ENCODE results near the gene C9. TPM values are rescaled to one million over a fixed set of nuclear protein-coding genes. Genes with fewer than 3 reads are reported as not detected.
"Not testable (repeated sequence)": the region's sequence is repeated elsewhere in the genome, so short reads cannot be mapped to it uniquely, and the experiment has no call there.

Gene C9
- total RNA-seq, 2 experiments from 2014 or later: not detected

- no peak for DNase-seq
- Mint-ChIP-seq H3K9me3 (peaks cover 10% of the 10 kb centered on the region), H3K27ac (peak overlapping the region; percentile 95), H3K27me3 (no peaks in the 10 kb centered on the region), H3K36me3 (peaks cover 8% of the 10 kb centered on the region), H3K4me1 (ENCODE audit: low read depth) (peaks cover 46% of the 10 kb centered on the region), H3K4me3 (no peak overlapping the region)
- POLR2A ChIA-PET: interaction anchor here (1.1 kb wide), 2 partner anchors 56 to 70 kb away, joined by 3 read pairs; no protein-coding TSS in a partner anchor
- CTCF ChIA-PET: interaction anchor here (0.5 to 2.6 kb wide), 6 partner anchors 10 to 352 kb away, joined by 3 to 28 read pairs (median 6); partner anchors contain the start of gene FYB1
- intact Hi-C loops (cut with micrococcal nuclease): loop anchor here (2.0 kb wide), 1 partner anchor 17 kb away; no protein-coding TSS in a partner anchor
These were observed 90.9 kb downstream of the C9 start for GRCh38 chr5:39273314-39273954.

GRCh38 chr5:39272869-39273231, 91.4 kb downstream of the C9 start:
- not testable (repeated sequence) for DNase-seq, H3K4me3 Mint-ChIP-seq, H3K36me3 Mint-ChIP-seq, H3K27me3 Mint-ChIP-seq
- intact Hi-C loops (cut with micrococcal nuclease): loop anchor here (2.0 kb wide), 1 partner anchor 16 kb away; no protein-coding TSS in a partner anchor
- peaks cover 10% of the 10 kb centered on the region for H3K9me3 Mint-ChIP-seq
- CTCF ChIA-PET: interaction anchor here (0.6 to 2.6 kb wide), 2 partner anchors 11 to 351 kb away, joined by 3 to 19 read pairs; no protein-coding TSS in a partner anchor
- peak overlapping the region; percentile 95 for H3K27ac Mint-ChIP-seq
- H3K4me1 Mint-ChIP-seq (ENCODE audit: low read depth): peaks cover 46% of the 10 kb centered on the region
- POLR2A ChIA-PET: interaction anchor here (1.1 kb wide), 1 partner anchor 56 kb away, joined by 3 read pairs; no protein-coding TSS in a partner anchor

GRCh38 chr5:39270225-39270848, 94.0 kb downstream of the C9 start:
- Mint-ChIP-seq H3K4me3 (no peak overlapping the region), H3K27me3 (no peaks in the 10 kb centered on the region), H3K36me3 (no peaks in the 10 kb centered on the region), H3K4me1 (ENCODE audit: low read depth) (peaks cover 47% of the 10 kb centered on the region), H3K9me3 (no peaks in the 10 kb centered on the region), H3K27ac (no peak overlapping the region)
- intact Hi-C loops (cut with micrococcal nuclease): no loop called here
- POLR2A ChIA-PET: no interaction called here
- no peak for DNase-seq
- CTCF ChIA-PET: interaction anchor here (0.6 to 2.5 kb wide), 6 partner anchors 12 to 1858 kb away, joined by 3 to 8 read pairs (median 3); no protein-coding TSS in a partner anchor

- no peak overlapping the region for H3K4me3 Mint-ChIP-seq
- H3K36me3 Mint-ChIP-seq: no peaks in the 10 kb centered on the region
- no peak for DNase-seq
- no peaks in the 10 kb centered on the region for H3K27me3 Mint-ChIP-seq
- H3K27ac Mint-ChIP-seq: no peak overlapping the region
- peaks cover 28% of the 10 kb centered on the region for H3K4me1 Mint-ChIP-seq (ENCODE audit: low read depth)
- CTCF ChIA-PET: interaction anchor here (1.4 to 1.8 kb wide), 2 partner anchors 16 to 49 kb away, joined by 3 to 8 read pairs; no protein-coding TSS in a partner anchor
- intact Hi-C loops (cut with micrococcal nuclease): no loop called here
- H3K9me3 Mint-ChIP-seq: no peaks in the 10 kb centered on the region
- POLR2A ChIA-PET: interaction anchor here (1.2 kb wide), 1 partner anchor 35 kb away, joined by 3 read pairs; no protein-coding TSS in a partner anchor
These were observed 97.1 kb downstream of the C9 start for GRCh38 chr5:39267186-39267585.

- no peak overlapping the region for H3K4me3 Mint-ChIP-seq
- H3K9me3 Mint-ChIP-seq: no peaks in the 10 kb centered on the region
- H3K27ac Mint-ChIP-seq: no peak overlapping the region
- ChIA-PET CTCF (interaction anchor here (1.4 to 1.8 kb wide), 2 partner anchors 17 to 49 kb away, joined by 3 to 8 read pairs; no protein-coding TSS in a partner anchor), POLR2A (interaction anchor here (1.2 kb wide), 1 partner anchor 35 kb away, joined by 3 read pairs; no protein-coding TSS in a partner anchor)
- no peak for DNase-seq
- no peaks in the 10 kb centered on the region for H3K27me3 Mint-ChIP-seq
- intact Hi-C loops (cut with micrococcal nuclease): no loop called here
- no peaks in the 10 kb centered on the region for H3K36me3 Mint-ChIP-seq
- H3K4me1 Mint-ChIP-seq (ENCODE audit: low read depth): peaks cover 21% of the 10 kb centered on the region
These were observed 97.9 kb downstream of the C9 start for GRCh38 chr5:39266442-39266841.

GRCh38 chr5:39264528-39264927, 99.8 kb downstream of the C9 start:
- no peaks in the 10 kb centered on the region for H3K27me3 Mint-ChIP-seq
- POLR2A ChIA-PET: no interaction called here
- H3K36me3 Mint-ChIP-seq: no peaks in the 10 kb centered on the region
- DNase-seq: peak; percentile 32
- no peak overlapping the region for H3K4me3 Mint-ChIP-seq
- CTCF ChIA-PET: interaction anchor here (0.7 to 2.0 kb wide), 4 partner anchors 47 to 283 kb away, joined by 3 to 10 read pairs (median 4); no protein-coding TSS in a partner anchor
- H3K9me3 Mint-ChIP-seq: no peaks in the 10 kb centered on the region
- H3K4me1 Mint-ChIP-seq (ENCODE audit: low read depth): peaks cover 14% of the 10 kb centered on the region
- no peak overlapping the region for H3K27ac Mint-ChIP-seq
- intact Hi-C loops (cut with micrococcal nuclease): no loop called here

- no peak overlapping the region for H3K4me3 Mint-ChIP-seq
- no peak overlapping the region for H3K27ac Mint-ChIP-seq
- no peak for DNase-seq
- no peaks in the 10 kb centered on the region for H3K27me3 Mint-ChIP-seq
- intact Hi-C loops (cut with micrococcal nuclease): no loop called here
- ChIA-PET CTCF (interaction anchor here (2.0 kb wide), 1 partner anchor 46 kb away, joined by 10 read pairs; no protein-coding TSS in a partner anchor), POLR2A (no interaction called here)
- H3K4me1 Mint-ChIP-seq (ENCODE audit: low read depth): peaks cover 14% of the 10 kb centered on the region
- H3K9me3 Mint-ChIP-seq: no peaks in the 10 kb centered on the region
- no peaks in the 10 kb centered on the region for H3K36me3 Mint-ChIP-seq
These were observed 101.3 kb downstream of the C9 start for GRCh38 chr5:39262981-39263380.

GRCh38 chr5:39260095-39260494, 104.2 kb downstream of the C9 start:
- Mint-ChIP-seq H3K9me3 (no peaks in the 10 kb centered on the region), H3K36me3 (no peaks in the 10 kb centered on the region), H3K4me3 (no peak overlapping the region), H3K27ac (no peak overlapping the region), H3K4me1 (ENCODE audit: low read depth) (peaks cover 22% of the 10 kb centered on the region), H3K27me3 (no peaks in the 10 kb centered on the region)
- ChIA-PET CTCF (no interaction called here), POLR2A (no interaction called here)
- no peak for DNase-seq
- intact Hi-C loops (cut with micrococcal nuclease): no loop called here

GRCh38 chr5:39257554-39257953, 106.7 kb downstream of the C9 start:
- Mint-ChIP-seq H3K36me3 (no peaks in the 10 kb centered on the region), H3K27ac (no peak overlapping the region), H3K9me3 (no peaks in the 10 kb centered on the region), H3K27me3 (no peaks in the 10 kb centered on the region), H3K4me3 (no peak overlapping the region), H3K4me1 (ENCODE audit: low read depth) (peaks cover 15% of the 10 kb centered on the region)
- ChIA-PET CTCF (interaction anchor here (0.6 to 2.3 kb wide), 5 partner anchors 26 to 40 kb away, joined by 3 to 8 read pairs (median 4); no protein-coding TSS in a partner anchor), POLR2A (no interaction called here)
- no peak for DNase-seq
- intact Hi-C loops (cut with micrococcal nuclease): loop anchor here (2.0 kb wide), 2 partner anchors 15 to 25 kb away; no protein-coding TSS in a partner anchor

- Mint-ChIP-seq H3K36me3 (no peaks in the 10 kb centered on the region), H3K4me3 (peak overlapping the region; percentile 2), H3K27me3 (no peaks in the 10 kb centered on the region), H3K9me3 (no peaks in the 10 kb centered on the region), H3K4me1 (ENCODE audit: low read depth) (peaks cover 15% of the 10 kb centered on the region), H3K27ac (peak overlapping the region; percentile 21)
- POLR2A ChIA-PET: interaction anchor here (0.6 to 1.2 kb wide), 2 partner anchors 24 to 32 kb away, joined by 3 read pairs; no protein-coding TSS in a partner anchor
- intact Hi-C loops (cut with micrococcal nuclease): loop anchor here (1.0 to 2.0 kb wide), 3 partner anchors 16 to 39 kb away; no protein-coding TSS in a partner anchor
- no peak for DNase-seq
- CTCF ChIA-PET: interaction anchor here (1.0 to 2.3 kb wide), 2 partner anchors 27 to 39 kb away, joined by 3 to 8 read pairs; no protein-coding TSS in a partner anchor
These were observed 107.6 kb downstream of the C9 start for GRCh38 chr5:39256477-39257235.

- H3K27ac Mint-ChIP-seq: no peak overlapping the region
- H3K9me3 Mint-ChIP-seq: no peaks in the 10 kb centered on the region
- POLR2A ChIA-PET: no interaction called here
- CTCF ChIA-PET: interaction anchor here (1.2 to 2.3 kb wide), 2 partner anchors 28 to 38 kb away, joined by 3 to 8 read pairs; no protein-coding TSS in a partner anchor
- no peaks in the 10 kb centered on the region for H3K27me3 Mint-ChIP-seq
- intact Hi-C loops (cut with micrococcal nuclease): no loop called here
- no peaks in the 10 kb centered on the region for H3K36me3 Mint-ChIP-seq
- no peak for DNase-seq
- H3K4me1 Mint-ChIP-seq (ENCODE audit: low read depth): peaks cover 15% of the 10 kb centered on the region
- no peak overlapping the region for H3K4me3 Mint-ChIP-seq
These were observed 108.9 kb downstream of the C9 start for GRCh38 chr5:39255406-39255805.
